H9 (cell line): ENCODE results near the gene CATSPER1. TPM values are rescaled to one million over a fixed set of nuclear protein-coding genes. Genes with fewer than 3 reads are reported as not detected.

Source experiments
- DNase-seq: peaks from one replicate; pipeline ENCODE4 v3.0.0-alpha.2; 2017
- H2AFZ ChIP-seq: one replicate; pipeline ENCODE4 v1.6.1; 2013; ENCODE audit warnings: mild to moderate bottlenecking, low read length, control low read depth, moderate library complexity
- H2AK5ac ChIP-seq: 2 replicates; pipeline ENCODE4 v1.6.1; 2013; ENCODE audit warnings: low read length, control low read depth, mixed read lengths; ENCODE audit not compliant: insufficient read length
- H2BK120ac ChIP-seq: one replicate; pipeline ENCODE4 v1.6.1; 2013; ENCODE audit warnings: low read depth, mild to moderate bottlenecking, low read length, control low read depth, inconsistent platforms; ENCODE audit not compliant: poor library complexity, severe bottlenecking
- H2BK12ac ChIP-seq: 2 replicates; pipeline ENCODE4 v1.6.1; 2013; ENCODE audit warnings: low read length, control low read depth, mixed read lengths, low read depth; ENCODE audit not compliant: insufficient read length
- H2BK15ac ChIP-seq: 2 replicates; pipeline ENCODE4 v1.6.1; 2013; ENCODE audit warnings: low read depth, low read length, control low read depth
- H2BK20ac ChIP-seq: one replicate; pipeline ENCODE4 v1.6.1; 2013; ENCODE audit warnings: low read depth, mild to moderate bottlenecking, low read length, control low read depth, inconsistent platforms; ENCODE audit not compliant: poor library complexity, severe bottlenecking
- H2BK5ac ChIP-seq: 2 replicates; pipeline ENCODE4 v1.6.1; 2013; ENCODE audit warnings: low read length, control low read depth, mixed read lengths; ENCODE audit not compliant: insufficient read length
- H3K14ac ChIP-seq: 2 replicates; pipeline ENCODE4 v1.6.1; 2013; ENCODE audit warnings: low read length, control low read depth; ENCODE audit not compliant: insufficient read depth
- H3K18ac ChIP-seq: 2 replicates; pipeline ENCODE4 v1.6.1; 2013; ENCODE audit warnings: low read depth, mild to moderate bottlenecking, mixed read lengths, low read length, control low read depth; ENCODE audit not compliant: insufficient read length
- H3K23ac ChIP-seq: 2 replicates; pipeline ENCODE4 v1.6.1; 2013; ENCODE audit warnings: low read length, control low read depth, mixed read lengths, low read depth; ENCODE audit not compliant: insufficient read length
- H3K23me2 ChIP-seq: 2 replicates; pipeline ENCODE4 v1.6.1; 2013; ENCODE audit warnings: low read depth, mild to moderate bottlenecking, mixed read lengths, low read length, control low read depth; ENCODE audit not compliant: insufficient read length, poor library complexity, severe bottlenecking
- H3K27ac ChIP-seq: 2 replicates; pipeline ENCODE4 v1.5.1; 2013; ENCODE audit warnings: low read length, control low read depth, mixed read lengths, low read depth; ENCODE audit not compliant: insufficient read length
- H3K27me3 ChIP-seq: 2 replicates; pipeline ENCODE4 v1.6.1; 2013; ENCODE audit warnings: low read length, control low read depth, inconsistent platforms; ENCODE audit not compliant: insufficient read depth
- H3K4ac ChIP-seq: 2 replicates; pipeline ENCODE4 v1.6.1; 2013; ENCODE audit warnings: low read depth, mild to moderate bottlenecking, control low read depth, inconsistent platforms, low read length, moderate library complexity
- H3K4me1 ChIP-seq: 2 replicates; pipeline ENCODE4 v1.6.1; 2013; ENCODE audit warnings: low read length, control low read depth, inconsistent platforms; ENCODE audit not compliant: insufficient read depth
- H3K4me2 ChIP-seq: 2 replicates; pipeline ENCODE4 v1.6.1; 2013; ENCODE audit warnings: low read length, control low read depth, mixed read lengths; ENCODE audit not compliant: insufficient read length, insufficient read depth
- H3K56ac ChIP-seq: 2 replicates; pipeline ENCODE4 v1.6.1; 2013; ENCODE audit warnings: low read depth, mild to moderate bottlenecking, mixed read lengths, low read length, control low read depth; ENCODE audit not compliant: insufficient read length
- H3K79me1 ChIP-seq: 2 replicates; pipeline ENCODE4 v1.6.1; 2013; ENCODE audit warnings: low read depth, mild to moderate bottlenecking, moderate library complexity, low read length, control low read depth, inconsistent platforms; ENCODE audit not compliant: insufficient read depth, poor library complexity, severe bottlenecking
- H3K79me2 ChIP-seq: 2 replicates; pipeline ENCODE4 v1.6.1; 2013; ENCODE audit warnings: low read length, control low read depth, inconsistent platforms; ENCODE audit not compliant: insufficient read depth
- H3K9ac ChIP-seq: 2 replicates; pipeline ENCODE4 v1.6.1; 2013; ENCODE audit warnings: low read length, control low read depth, mixed read lengths; ENCODE audit not compliant: insufficient read length; ENCODE audit errors: extremely low read depth
- H3K9me3 ChIP-seq: one replicate; pipeline ENCODE4 v1.6.1; 2013; ENCODE audit warnings: low read depth, low read length, inconsistent platforms; ENCODE audit not compliant: control insufficient read depth
- H3T11ph ChIP-seq: one replicate; pipeline ENCODE4 v1.6.1; 2013; ENCODE audit warnings: mild to moderate bottlenecking, low read length, control low read depth, inconsistent platforms
- H4K20me1 ChIP-seq: one replicate; pipeline ENCODE4 v1.6.1; 2013; ENCODE audit not compliant: control insufficient read depth, insufficient read length, insufficient read depth
- H4K5ac ChIP-seq: 2 replicates; pipeline ENCODE4 v1.6.1; 2013; ENCODE audit warnings: low read depth, mild to moderate bottlenecking, mixed read lengths, low read length, control low read depth; ENCODE audit not compliant: insufficient read length
- H4K8ac ChIP-seq: replicated peaks from 2 replicates; pipeline ENCODE4 v1.6.1; 2013; ENCODE audit warnings: low read length, control low read depth, mixed read lengths, low read depth; ENCODE audit not compliant: insufficient read length
- H4K91ac ChIP-seq: 2 replicates; pipeline ENCODE4 v1.6.1; 2013; ENCODE audit warnings: low read depth, mild to moderate bottlenecking, moderate library complexity, mixed read lengths, low read length, control low read depth; ENCODE audit not compliant: insufficient read length
- H3K27ac Mint-ChIP-seq, 3 experiments: 2 replicates in 2 of 3; 3 replicates in 1 of 3; pipeline ENCODE4 v1.8.0; 2020 to 2021; ENCODE audit warnings: mixed read lengths in 3 of 3, mild to moderate bottlenecking in 1 of 3, moderate library complexity in 1 of 3
- H3K27me3 Mint-ChIP-seq: 2 replicates; pipeline ENCODE4 v1.8.0; 2021; ENCODE audit warnings: low read depth, mild to moderate bottlenecking, moderate library complexity, mixed read lengths
- H3K36me3 Mint-ChIP-seq, 3 experiments: 2 replicates in 2 of 3; 3 replicates in 1 of 3; pipeline ENCODE4 v1.8.0; 2020 to 2021; ENCODE audit warnings: low read depth in 3 of 3, mixed read lengths in 3 of 3; ENCODE audit not compliant: insufficient read depth in 1 of 3
- H3K4me1 Mint-ChIP-seq, 2 experiments: 2 replicates each; pipeline ENCODE4 v1.8.0; 2020; ENCODE audit warnings: mixed read lengths in 2 of 2
- H3K4me3 Mint-ChIP-seq, 2 experiments: 2 replicates in 1 of 2; 3 replicates in 1 of 2; pipeline ENCODE4 v1.8.0; 2020 to 2021; ENCODE audit warnings: mild to moderate bottlenecking in 2 of 2, mixed read lengths in 2 of 2, moderate library complexity in 1 of 2
- H3K9me3 Mint-ChIP-seq, 2 experiments: 2 replicates in 1 of 2; 3 replicates in 1 of 2; pipeline ENCODE4 v1.8.0; 2020; ENCODE audit warnings: mild to moderate bottlenecking in 2 of 2, mixed read lengths in 2 of 2, moderate library complexity in 1 of 2
- WGBS: extraction: QIAGEN DNeasy Blood & Tissue Kit; methylation state at CpG from one replicate; pipeline ENCODE4 v1.1.7; 2013; ENCODE audit warnings: missing lambda C conversion rate, low lambda C conversion rate, mixed read lengths; ENCODE audit not compliant: insufficient read length; ENCODE audit errors: extremely low coverage; 5-methylcytosine and 5-hydroxymethylcytosine counted together
- total RNA-seq: library from RNA; stranded (reverse); gene quantifications from 2 replicates; pipeline ENCODE4 v1.2.1, GENCODE V29; 2021
- TF ChIP-seq, protein P1 (sequence below): fragments of 200-600 bp; sonication (generic); conservative IDR thresholded peaks from 3 replicates; pipeline ENCODE4 v1.8.0; 2021; ENCODE audit warnings: antibody characterized with exemption, mild to moderate bottlenecking

CATSPER1 gene
- total RNA-seq, 1 experiment from 2014 or later: not detected

DNA sequence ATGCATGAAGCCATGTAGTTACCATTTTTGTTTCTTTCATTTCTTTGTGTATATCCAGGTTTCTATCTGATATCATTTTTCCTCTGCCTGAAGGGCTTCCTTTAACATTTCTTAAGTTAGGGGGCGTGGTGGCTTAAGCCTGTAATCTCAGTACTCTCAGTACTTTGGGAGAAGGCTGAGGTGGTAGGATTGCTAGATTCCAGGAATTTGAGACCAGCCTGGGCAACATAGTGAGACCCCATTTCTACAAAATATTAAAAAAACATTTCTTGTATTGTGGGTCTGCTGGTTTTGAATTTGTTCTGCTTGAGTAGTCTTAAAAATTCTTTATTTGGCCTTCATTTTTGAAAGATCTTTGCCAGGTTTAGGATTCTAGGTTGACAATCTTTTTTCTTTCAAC, 38.3 kb upstream of the CATSPER1 start:
- H4K8ac ChIP-seq: no peak overlapping the region
- H3K56ac ChIP-seq: no peak overlapping the region
- H3K27ac Mint-ChIP-seq: no peak overlapping the region
- no peak overlapping the region for H2BK12ac ChIP-seq
- peaks cover 12 to 15% of the 10 kb centered on the region in 2 experiments for H3K4me1 Mint-ChIP-seq
- H3K4ac ChIP-seq: no peak overlapping the region
- H4K5ac ChIP-seq: no peak overlapping the region
- no peak overlapping the region for H3K23ac ChIP-seq
- TF ChIP-seq, protein P1, sequence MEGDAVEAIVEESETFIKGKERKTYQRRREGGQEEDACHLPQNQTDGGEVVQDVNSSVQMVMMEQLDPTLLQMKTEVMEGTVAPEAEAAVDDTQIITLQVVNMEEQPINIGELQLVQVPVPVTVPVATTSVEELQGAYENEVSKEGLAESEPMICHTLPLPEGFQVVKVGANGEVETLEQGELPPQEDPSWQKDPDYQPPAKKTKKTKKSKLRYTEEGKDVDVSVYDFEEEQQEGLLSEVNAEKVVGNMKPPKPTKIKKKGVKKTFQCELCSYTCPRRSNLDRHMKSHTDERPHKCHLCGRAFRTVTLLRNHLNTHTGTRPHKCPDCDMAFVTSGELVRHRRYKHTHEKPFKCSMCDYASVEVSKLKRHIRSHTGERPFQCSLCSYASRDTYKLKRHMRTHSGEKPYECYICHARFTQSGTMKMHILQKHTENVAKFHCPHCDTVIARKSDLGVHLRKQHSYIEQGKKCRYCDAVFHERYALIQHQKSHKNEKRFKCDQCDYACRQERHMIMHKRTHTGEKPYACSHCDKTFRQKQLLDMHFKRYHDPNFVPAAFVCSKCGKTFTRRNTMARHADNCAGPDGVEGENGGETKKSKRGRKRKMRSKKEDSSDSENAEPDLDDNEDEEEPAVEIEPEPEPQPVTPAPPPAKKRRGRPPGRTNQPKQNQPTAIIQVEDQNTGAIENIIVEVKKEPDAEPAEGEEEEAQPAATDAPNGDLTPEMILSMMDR: no peak
- no CpG with 5 or more reads among the region's 1 CpG for WGBS
- DNase-seq: no peak
- H3T11ph ChIP-seq: no peak overlapping the region
- no peak overlapping the region for H2BK20ac ChIP-seq
- H3K36me3 Mint-ChIP-seq: peaks cover 69 to 95% (median 92%) of the 10 kb centered on the region in 3 experiments
- H3K9ac ChIP-seq: no peak overlapping the region
- H3K4me1 ChIP-seq: no peaks in the 10 kb centered on the region
- H3K4me2 ChIP-seq: no peak overlapping the region
- no peak overlapping the region for H3K14ac ChIP-seq
- no peak overlapping the region for H4K91ac ChIP-seq
- no peak overlapping the region for H2AFZ ChIP-seq
- no peak overlapping the region for H2BK15ac ChIP-seq
- H3K27me3 Mint-ChIP-seq: no peaks in the 10 kb centered on the region
- no peaks in the 10 kb centered on the region for H4K20me1 ChIP-seq
- H3K27ac ChIP-seq: no peak overlapping the region
- no peak overlapping the region for H3K4me3 Mint-ChIP-seq
- no peak overlapping the region for H2AK5ac ChIP-seq
- H3K18ac ChIP-seq: no peak overlapping the region
- no peak overlapping the region for H2BK120ac ChIP-seq
- H3K79me2 ChIP-seq: no peaks in the 10 kb centered on the region
- no peaks in the 10 kb centered on the region for H3K9me3 Mint-ChIP-seq
- no peaks in the 10 kb centered on the region for H3K23me2 ChIP-seq
- H3K27me3 ChIP-seq: no peaks in the 10 kb centered on the region
- H3K9me3 ChIP-seq: no peaks in the 10 kb centered on the region
- H3K79me1 ChIP-seq: no peaks in the 10 kb centered on the region
- H2BK5ac ChIP-seq: no peak overlapping the region
